GM21360 (cell line): ENCODE results near the gene SSH3.
A peak's percentile ranks its signal among the peaks of the same experiment; 100 is the strongest.

ENCODE experiments used
- ATAC-seq: cut with Tn5 transposase; IDR thresholded peaks from one replicate; pipeline ENCODE4 v1.9.1; 2021; ENCODE audit warnings: mild to moderate bottlenecking, moderate library complexity; ENCODE audit not compliant: unreplicated experiment

Gene SSH3

GRCh38 chr11:67278939-67279588 lies 24.3 kb upstream of the SSH3 start:
- no peak for ATAC-seq

GRCh38 chr11:67279589-67280340 lies 23.6 kb upstream of the SSH3 start:
- ATAC-seq = no peak

GRCh38 chr11:67280341-67280787 lies 23.0 kb upstream of the SSH3 start:
- ATAC-seq = no peak

- no peak for ATAC-seq
Measured at GRCh38 chr11:67280788-67281551, 22.4 kb upstream of the SSH3 start.

GRCh38 chr11:67281552-67282150 lies 21.7 kb upstream of the SSH3 start:
- ATAC-seq = no peak

GRCh38 chr11:67282155-67282875 lies 21.0 kb upstream of the SSH3 start:
- ATAC-seq = no peak

- ATAC-seq = no peak
Measured at GRCh38 chr11:67282876-67283371, 20.4 kb upstream of the SSH3 start.

- ATAC-seq = no peak
Measured at GRCh38 chr11:67283481-67283963, 19.8 kb upstream of the SSH3 start.

GRCh38 chr11:67284811-67285540 lies 18.4 kb upstream of the SSH3 start:
- ATAC-seq = no peak

GRCh38 chr11:67285541-67286498 lies 17.5 kb upstream of the SSH3 start:
- ATAC-seq = no peak

- ATAC-seq = no peak
Measured at GRCh38 chr11:67286621-67287333, 16.6 kb upstream of the SSH3 start.

- ATAC-seq = no peak
Measured at GRCh38 chr11:67287355-67288197, 15.8 kb upstream of the SSH3 start.

GRCh38 chr11:67288198-67288451 lies 15.2 kb upstream of the SSH3 start:
- peak; percentile 4 for ATAC-seq

- ATAC-seq = peak; percentile 51
Measured at GRCh38 chr11:67288452-67289225, 14.7 kb upstream of the SSH3 start.

GRCh38 chr11:67289226-67289650 lies 14.1 kb upstream of the SSH3 start, which contains the start of gene ANKRD13D:
TSS of gene ANKRD13D (plus strand) at chr11:67289303. CDS start at chr11:67289461, 158 bp downstream.
- ATAC-seq = peak; percentile 37
